Astrocyte of the cerebellum (primary cell): ENCODE results near the gene VWA8.
"Not testable (repeated sequence)": the region's sequence is repeated elsewhere in the genome, so short reads cannot be mapped to it uniquely, and the experiment has no call there.

ENCODE experiments used
- DNase-seq: peaks from one replicate; pipeline ENCODE4 v3.0.0-alpha.2; 2011; ENCODE audit warnings: low read depth
- H3K4me3 ChIP-seq: 2 replicates; pipeline ENCODE4 v1.5.1; 2011; ENCODE audit warnings: mild to moderate bottlenecking, low read depth, low read length, moderate library complexity
- in situ Hi-C: cut with HindIII; loops from 2 replicates; pipeline ENCODE4 v1.10.0; 2017; ENCODE audit warnings: low sequenced_read_pairs
- TF ChIP-seq, protein P1 (sequence below): IDR thresholded peaks from 2 replicates; pipeline ENCODE4 v1.5.1; 2012; ENCODE audit warnings: low read length, low read depth, moderate library complexity, mild to moderate bottlenecking; ENCODE audit errors: missing control alignments

The VWA8 gene

DNA sequence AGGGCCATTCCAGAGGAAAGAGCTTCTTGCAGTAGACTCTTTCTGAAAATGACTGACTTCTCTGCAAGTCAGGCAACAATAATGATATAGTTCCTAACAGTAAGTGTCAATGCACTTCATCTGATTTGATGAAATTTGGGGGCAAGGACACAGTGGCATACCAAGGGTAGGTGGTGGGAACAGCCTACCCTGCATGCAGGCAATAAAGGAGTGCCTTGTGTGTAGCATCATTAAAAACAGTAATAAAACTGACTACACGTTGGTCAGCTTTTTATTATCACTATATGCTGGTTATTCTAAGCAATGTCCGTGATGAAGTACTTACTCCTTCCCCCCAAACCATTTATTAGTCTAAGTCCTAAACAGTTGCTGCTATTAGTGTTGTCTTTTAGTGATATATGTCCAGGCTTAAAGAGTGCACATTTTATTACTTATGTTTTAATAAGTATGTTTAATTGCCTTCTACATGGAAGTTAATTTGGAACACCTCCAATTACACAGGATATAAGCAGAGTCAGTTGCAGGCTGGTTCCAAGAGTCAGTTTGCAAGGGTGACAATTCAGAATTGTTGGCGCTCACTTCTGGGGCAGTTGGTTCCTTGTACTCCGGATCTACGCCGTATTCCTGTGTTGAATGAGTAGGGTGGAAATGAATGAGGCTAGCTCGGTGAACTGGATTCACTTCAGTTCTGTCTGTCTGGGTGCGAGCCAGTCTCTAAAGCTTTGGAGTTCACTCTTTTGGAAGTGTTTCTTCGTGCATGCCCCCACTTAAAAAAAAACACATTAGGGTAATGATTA lies 419.6 kb downstream of the VWA8 start:
- H3K4me3 ChIP-seq, result no peak overlapping the region
- in situ Hi-C loops, result no loop called here
- DNase-seq, result no peak
- TF ChIP-seq, protein P1, sequence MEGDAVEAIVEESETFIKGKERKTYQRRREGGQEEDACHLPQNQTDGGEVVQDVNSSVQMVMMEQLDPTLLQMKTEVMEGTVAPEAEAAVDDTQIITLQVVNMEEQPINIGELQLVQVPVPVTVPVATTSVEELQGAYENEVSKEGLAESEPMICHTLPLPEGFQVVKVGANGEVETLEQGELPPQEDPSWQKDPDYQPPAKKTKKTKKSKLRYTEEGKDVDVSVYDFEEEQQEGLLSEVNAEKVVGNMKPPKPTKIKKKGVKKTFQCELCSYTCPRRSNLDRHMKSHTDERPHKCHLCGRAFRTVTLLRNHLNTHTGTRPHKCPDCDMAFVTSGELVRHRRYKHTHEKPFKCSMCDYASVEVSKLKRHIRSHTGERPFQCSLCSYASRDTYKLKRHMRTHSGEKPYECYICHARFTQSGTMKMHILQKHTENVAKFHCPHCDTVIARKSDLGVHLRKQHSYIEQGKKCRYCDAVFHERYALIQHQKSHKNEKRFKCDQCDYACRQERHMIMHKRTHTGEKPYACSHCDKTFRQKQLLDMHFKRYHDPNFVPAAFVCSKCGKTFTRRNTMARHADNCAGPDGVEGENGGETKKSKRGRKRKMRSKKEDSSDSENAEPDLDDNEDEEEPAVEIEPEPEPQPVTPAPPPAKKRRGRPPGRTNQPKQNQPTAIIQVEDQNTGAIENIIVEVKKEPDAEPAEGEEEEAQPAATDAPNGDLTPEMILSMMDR, result no peak

DNA sequence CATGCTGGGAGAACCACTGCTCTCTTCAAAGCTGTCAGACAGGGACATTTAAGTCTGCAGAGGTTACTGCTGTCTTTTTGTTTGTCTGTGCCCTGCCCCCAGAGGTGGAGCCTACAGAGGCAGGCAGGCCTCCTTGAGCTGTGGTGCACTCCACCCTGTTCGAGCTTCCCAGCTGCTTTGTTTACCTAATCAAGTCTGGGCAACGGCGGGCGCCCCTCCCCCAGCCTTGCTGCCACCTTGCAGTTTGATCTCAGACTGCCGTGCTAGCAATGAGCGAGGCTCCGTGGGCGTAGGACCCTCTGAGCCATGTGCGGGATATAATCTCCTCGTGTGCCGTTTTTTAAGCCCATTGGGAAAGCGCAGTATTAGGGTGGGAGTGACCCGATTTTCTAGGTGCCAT lies 420.7 kb downstream of the VWA8 start:
- DNase-seq, in situ Hi-C loops: not testable (repeated sequence)

DNA sequence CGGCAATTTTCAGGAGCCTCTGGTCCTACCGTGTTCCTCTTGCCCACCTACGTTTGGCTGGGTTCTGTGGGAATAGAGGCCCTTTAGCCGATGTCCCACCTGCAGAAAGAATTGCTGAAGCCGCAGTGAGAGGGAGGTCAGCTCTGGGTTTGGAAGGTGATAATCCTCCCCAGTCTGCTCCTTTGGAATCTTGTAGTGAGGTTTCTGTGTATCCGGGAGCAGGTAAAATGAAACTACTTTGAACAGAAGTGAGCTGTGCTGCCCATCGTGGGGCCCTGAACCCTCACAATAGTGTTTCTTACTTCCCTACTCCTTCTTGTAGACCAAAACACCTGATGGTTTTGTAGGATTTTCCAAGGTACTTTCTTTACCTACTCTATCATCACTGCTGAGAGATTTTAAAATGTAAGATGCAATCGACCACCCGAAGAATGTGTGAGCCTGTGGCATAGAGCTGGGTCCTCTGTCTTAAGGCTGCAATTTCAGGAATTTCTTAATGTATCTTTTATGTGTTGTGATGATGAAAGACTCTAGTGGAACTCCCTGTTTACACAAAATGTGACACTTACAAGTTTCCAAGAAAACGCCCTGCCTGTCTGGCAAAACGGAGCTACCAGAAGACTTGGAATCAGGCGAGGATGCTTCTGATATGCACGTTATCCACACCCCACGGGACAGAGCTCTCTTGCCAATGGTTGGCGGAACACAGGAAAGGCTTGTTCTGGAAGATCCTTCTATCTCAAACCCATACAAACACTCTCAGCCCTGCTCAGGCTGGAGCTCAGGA lies 427.4 kb downstream of the VWA8 start:
- no peak for DNase-seq
- TF ChIP-seq, protein P1, result no peak
- in situ Hi-C loops, result no loop called here
- H3K4me3 ChIP-seq, result no peak overlapping the region

More for the DNA sequence above, 420.7 kb downstream of the VWA8 start:
- not testable (repeated sequence) for H3K4me3 ChIP-seq

DNA sequence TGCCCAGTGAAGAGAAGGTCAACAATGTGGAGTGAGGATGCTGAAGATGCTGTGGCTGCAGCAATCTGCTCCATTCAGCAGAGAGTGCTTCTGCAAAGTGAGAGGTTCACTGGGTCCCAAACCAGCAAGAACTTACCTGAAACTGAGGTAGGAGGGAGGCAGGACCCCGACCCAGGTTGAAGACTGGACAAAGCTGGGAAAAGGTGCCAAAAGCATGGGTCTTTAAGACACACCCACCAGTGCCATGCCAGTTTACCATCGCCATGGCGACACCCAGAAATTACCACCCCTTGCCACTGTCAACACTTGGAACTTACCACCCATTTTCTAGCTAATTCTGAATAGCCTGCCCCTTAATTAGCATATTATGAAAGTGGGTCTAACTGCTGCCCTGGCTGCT lies 432.9 kb downstream of the VWA8 start:
- no peak for DNase-seq
- TF ChIP-seq, protein P1, result no peak
- H3K4me3 ChIP-seq, result no peak overlapping the region
- in situ Hi-C loops, result no loop called here

DNA sequence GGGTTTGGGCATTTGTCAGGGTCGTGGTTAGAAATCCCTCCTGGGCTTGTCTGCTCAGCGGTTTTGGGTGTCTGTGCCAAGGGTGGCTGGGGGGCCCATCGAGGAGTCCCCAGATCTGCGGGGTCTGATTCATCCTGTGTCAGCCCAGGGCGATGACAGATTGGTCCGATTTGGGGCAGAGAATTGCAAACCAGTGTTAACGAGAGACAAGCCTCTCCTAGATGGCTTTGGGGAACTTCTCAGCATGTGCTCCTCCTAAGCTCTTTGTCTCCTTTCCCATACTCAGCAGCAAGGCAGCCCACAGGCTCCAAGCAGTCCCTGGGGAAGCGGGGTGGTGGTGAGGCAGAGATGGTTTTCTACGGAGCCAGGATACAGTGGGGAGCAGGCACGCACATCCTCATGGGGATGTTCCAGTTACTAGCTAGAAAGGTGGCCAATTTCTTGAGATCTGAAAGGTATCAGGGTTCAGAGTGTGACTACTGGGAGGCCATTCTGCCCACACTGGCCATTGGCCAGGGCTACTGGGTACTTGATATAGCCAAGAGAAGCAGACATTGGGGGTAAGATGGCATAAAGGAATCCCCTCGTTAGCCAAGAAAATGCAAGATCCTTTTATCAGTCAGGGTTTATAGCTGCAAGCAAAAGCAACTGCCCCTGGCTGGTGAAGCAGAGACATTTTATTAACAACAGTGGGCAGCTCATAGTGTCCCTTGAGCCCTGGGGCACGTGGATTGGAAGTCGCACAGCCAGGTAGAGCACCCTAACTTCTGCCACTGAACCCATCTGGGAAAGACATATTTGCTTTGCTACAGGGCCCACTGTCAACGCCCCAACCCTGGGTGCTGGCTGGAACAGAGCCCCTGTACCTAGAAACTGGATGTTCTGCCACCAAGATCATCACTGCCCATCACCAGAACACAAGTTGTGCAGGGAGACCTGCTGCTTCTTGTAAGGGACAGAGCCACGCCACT lies 440.0 kb downstream of the VWA8 start:
- DNase-seq, result peak; percentile 78
- in situ Hi-C loops, result no loop called here
- H3K4me3 ChIP-seq, result no peak overlapping the region
- TF ChIP-seq, protein P1, result no peak

DNA sequence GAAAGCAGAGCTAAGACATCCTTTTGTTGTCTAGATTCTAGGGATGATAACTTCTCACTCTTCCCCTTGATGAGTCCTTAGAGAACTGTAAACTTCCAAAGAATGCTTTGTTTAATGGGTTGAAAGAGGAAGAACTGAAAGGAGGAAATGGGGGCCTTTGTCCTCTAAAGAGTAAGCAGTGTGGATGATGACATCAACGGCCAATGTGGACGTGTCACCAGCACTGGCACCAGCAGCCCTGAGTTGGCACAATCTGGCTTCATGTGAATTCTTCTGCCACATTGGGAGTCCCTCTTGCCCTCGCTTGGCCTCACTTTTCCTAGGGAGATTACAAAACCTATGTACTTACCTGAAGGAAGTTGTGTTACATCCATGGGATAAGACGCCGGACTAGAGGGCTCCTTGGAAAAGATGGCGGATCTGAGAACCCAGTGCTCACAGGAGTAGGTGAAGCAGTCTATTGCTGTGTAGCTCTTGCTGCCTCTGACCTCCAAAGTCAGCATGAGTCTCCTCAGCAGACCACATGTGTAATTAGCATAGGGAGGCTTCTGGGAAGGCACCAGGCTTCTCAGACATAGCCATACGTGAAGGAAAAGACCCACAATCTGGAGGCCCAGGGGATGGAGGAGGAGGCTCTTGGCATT lies 440.8 kb downstream of the VWA8 start:
- no peak for DNase-seq
- H3K4me3 ChIP-seq, result no peak overlapping the region
- TF ChIP-seq, protein P1, result no peak
- in situ Hi-C loops, result no loop called here
